ENCODE results near the gene ABI3. TPM values are rescaled to one million over a fixed set of nuclear protein-coding genes. Genes with fewer than 3 reads are reported as not detected.

The ABI3 gene
- total RNA-seq, 4 donors from 2014 or later = 5.9 to 32.9 (median 13.9) TPM

DNA sequence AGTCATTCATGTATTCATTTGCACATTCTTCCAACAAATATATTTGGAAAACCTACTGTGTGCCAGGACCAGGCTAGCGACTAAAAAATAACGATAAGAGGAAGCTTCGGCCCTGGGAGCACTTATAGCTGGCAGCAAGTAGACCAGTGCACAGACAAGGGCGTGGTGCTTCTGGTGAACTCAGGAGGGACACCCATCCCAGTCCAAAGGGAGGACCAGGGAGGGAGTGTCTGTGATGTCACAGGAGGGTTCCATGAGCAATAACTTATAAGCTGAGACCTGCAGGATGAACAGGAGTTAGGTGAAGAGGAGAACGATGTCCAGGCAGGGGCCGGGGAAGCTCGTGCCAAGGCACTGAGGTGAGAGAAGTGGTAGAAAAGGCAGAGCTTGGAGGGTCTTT is 37.4 kb downstream of the ABI3 start:
- intact Hi-C loops (cut with DNase I; ENCODE audit: low total_unique reads) = no loop called here
- H3K27ac ChIP-seq = no peak overlapping the region
- no peak overlapping the region for H3K4me3 ChIP-seq
- no peaks in the 10 kb centered on the region for H3K27me3 ChIP-seq
- TF ChIP-seq POLR2A (IDR thresholded peaks at IDR 0.05) = no peak
- TF ChIP-seq, protein P1, sequence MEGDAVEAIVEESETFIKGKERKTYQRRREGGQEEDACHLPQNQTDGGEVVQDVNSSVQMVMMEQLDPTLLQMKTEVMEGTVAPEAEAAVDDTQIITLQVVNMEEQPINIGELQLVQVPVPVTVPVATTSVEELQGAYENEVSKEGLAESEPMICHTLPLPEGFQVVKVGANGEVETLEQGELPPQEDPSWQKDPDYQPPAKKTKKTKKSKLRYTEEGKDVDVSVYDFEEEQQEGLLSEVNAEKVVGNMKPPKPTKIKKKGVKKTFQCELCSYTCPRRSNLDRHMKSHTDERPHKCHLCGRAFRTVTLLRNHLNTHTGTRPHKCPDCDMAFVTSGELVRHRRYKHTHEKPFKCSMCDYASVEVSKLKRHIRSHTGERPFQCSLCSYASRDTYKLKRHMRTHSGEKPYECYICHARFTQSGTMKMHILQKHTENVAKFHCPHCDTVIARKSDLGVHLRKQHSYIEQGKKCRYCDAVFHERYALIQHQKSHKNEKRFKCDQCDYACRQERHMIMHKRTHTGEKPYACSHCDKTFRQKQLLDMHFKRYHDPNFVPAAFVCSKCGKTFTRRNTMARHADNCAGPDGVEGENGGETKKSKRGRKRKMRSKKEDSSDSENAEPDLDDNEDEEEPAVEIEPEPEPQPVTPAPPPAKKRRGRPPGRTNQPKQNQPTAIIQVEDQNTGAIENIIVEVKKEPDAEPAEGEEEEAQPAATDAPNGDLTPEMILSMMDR (IDR thresholded peaks at IDR 0.05) = no peak
- no peaks in the 10 kb centered on the region for H3K4me1 ChIP-seq
- H3K9me3 ChIP-seq = no peaks in the 10 kb centered on the region
- H3K36me3 ChIP-seq = no peaks in the 10 kb centered on the region
- no peak for DNase-seq

GRCh38 chr17:49249292-49249794 is 38.8 kb downstream of the ABI3 start:
- Histone ChIP-seq H3K4me3 (no peak overlapping the region), H3K27ac (no peak overlapping the region), H3K27me3 (no peaks in the 10 kb centered on the region), H3K36me3 (no peaks in the 10 kb centered on the region), H3K4me1 (no peaks in the 10 kb centered on the region), H3K9me3 (no peaks in the 10 kb centered on the region)
- intact Hi-C loops (cut with DNase I; ENCODE audit: low total_unique reads) = no loop called here
- TF ChIP-seq POLR2A (IDR thresholded peaks at IDR 0.05) = no peak
- TF ChIP-seq, protein P1 (IDR thresholded peaks at IDR 0.05) = no peak
- DNase-seq = no peak

- Histone ChIP-seq H3K27ac (no peak overlapping the region), H3K36me3 (no peaks in the 10 kb centered on the region), H3K27me3 (no peaks in the 10 kb centered on the region), H3K4me1 (no peaks in the 10 kb centered on the region), H3K9me3 (no peaks in the 10 kb centered on the region), H3K4me3 (no peak overlapping the region)
- no peak for TF ChIP-seq POLR2A (IDR thresholded peaks at IDR 0.05)
- TF ChIP-seq, protein P1 (IDR thresholded peaks at IDR 0.05) = no peak
- DNase-seq = no peak
- intact Hi-C loops (cut with DNase I; ENCODE audit: low total_unique reads) = no loop called here
These were observed 39.5 kb downstream of the ABI3 start for GRCh38 chr17:49249890-49250522.

DNA sequence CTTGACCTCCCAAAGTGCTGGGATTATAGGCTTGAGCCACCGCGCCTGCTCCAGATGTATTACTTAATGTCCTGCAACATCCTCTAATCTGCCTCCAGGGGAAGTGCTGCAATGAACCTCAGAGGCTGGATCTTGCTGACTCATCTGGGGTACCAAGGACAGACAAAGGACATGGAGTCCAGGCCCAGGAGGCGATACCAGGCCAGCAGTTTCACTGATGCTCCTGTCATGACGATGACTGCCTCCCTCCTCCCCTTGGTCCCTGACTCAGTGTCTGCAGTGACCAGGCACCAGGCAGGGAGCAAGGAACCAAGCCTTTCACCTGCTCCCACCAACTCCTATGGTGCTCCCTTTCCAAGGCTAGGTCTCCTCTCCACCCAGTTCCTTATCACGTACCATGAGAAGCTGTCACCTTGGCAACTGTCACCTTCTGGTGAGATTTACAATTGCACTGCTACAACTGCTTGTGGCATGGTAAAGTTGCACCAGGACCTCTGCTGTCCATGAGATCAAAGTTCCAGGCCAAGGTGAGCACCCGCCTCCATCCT is 41.7 kb downstream of the ABI3 start:
- intact Hi-C loops (cut with DNase I; ENCODE audit: low total_unique reads) = no loop called here
- H3K4me3 ChIP-seq = no peak overlapping the region

GRCh38 chr17:49254066-49254465 is 43.6 kb downstream of the ABI3 start:
- Histone ChIP-seq H3K4me3 (no peak overlapping the region), H3K36me3 (no peaks in the 10 kb centered on the region), H3K4me1 (no peaks in the 10 kb centered on the region), H3K27ac (no peak overlapping the region), H3K27me3 (no peaks in the 10 kb centered on the region), H3K9me3 (no peaks in the 10 kb centered on the region)
- no peak for TF ChIP-seq POLR2A (IDR thresholded peaks at IDR 0.05)
- TF ChIP-seq, protein P1 (IDR thresholded peaks at IDR 0.05) = no peak
- DNase-seq = no peak
- intact Hi-C loops (cut with DNase I; ENCODE audit: low total_unique reads) = no loop called here

More for the DNA sequence above, 41.7 kb downstream of the ABI3 start:
- H3K36me3 ChIP-seq = no peaks in the 10 kb centered on the region
- H3K4me1 ChIP-seq = no peaks in the 10 kb centered on the region
- no peaks in the 10 kb centered on the region for H3K27me3 ChIP-seq
- no peak for TF ChIP-seq POLR2A (IDR thresholded peaks at IDR 0.05)
- TF ChIP-seq, protein P1 (IDR thresholded peaks at IDR 0.05) = no peak
- DNase-seq = no peak
- no peak overlapping the region for H3K27ac ChIP-seq
- H3K9me3 ChIP-seq = no peaks in the 10 kb centered on the region
